ENCODE measurements around the gene KCTD3. TPM values are rescaled to one million over a fixed set of nuclear protein-coding genes. Genes with fewer than 3 reads are reported as not detected.

The KCTD3 gene
- total and polyA plus RNA-seq, 10 of the 15 experiments (the other 5 are each of a cell fraction or from before 2014, with no cell fraction given), result 3.6 to 19.8 (median 10.7) TPM

GRCh38 chr1:215608646-215609045 is 41.5 kb downstream of the KCTD3 start:
- no peaks in the 10 kb centered on the region for H3K9me3 ChIP-seq (replicated peaks; ENCODE audit: control insufficient read depth, insufficient read depth, low read length)
- H3K4me1 ChIP-seq (ENCODE audit: control insufficient read depth, insufficient read depth, low read length), result no peaks in the 10 kb centered on the region
- TF ChIP-seq, protein P1, sequence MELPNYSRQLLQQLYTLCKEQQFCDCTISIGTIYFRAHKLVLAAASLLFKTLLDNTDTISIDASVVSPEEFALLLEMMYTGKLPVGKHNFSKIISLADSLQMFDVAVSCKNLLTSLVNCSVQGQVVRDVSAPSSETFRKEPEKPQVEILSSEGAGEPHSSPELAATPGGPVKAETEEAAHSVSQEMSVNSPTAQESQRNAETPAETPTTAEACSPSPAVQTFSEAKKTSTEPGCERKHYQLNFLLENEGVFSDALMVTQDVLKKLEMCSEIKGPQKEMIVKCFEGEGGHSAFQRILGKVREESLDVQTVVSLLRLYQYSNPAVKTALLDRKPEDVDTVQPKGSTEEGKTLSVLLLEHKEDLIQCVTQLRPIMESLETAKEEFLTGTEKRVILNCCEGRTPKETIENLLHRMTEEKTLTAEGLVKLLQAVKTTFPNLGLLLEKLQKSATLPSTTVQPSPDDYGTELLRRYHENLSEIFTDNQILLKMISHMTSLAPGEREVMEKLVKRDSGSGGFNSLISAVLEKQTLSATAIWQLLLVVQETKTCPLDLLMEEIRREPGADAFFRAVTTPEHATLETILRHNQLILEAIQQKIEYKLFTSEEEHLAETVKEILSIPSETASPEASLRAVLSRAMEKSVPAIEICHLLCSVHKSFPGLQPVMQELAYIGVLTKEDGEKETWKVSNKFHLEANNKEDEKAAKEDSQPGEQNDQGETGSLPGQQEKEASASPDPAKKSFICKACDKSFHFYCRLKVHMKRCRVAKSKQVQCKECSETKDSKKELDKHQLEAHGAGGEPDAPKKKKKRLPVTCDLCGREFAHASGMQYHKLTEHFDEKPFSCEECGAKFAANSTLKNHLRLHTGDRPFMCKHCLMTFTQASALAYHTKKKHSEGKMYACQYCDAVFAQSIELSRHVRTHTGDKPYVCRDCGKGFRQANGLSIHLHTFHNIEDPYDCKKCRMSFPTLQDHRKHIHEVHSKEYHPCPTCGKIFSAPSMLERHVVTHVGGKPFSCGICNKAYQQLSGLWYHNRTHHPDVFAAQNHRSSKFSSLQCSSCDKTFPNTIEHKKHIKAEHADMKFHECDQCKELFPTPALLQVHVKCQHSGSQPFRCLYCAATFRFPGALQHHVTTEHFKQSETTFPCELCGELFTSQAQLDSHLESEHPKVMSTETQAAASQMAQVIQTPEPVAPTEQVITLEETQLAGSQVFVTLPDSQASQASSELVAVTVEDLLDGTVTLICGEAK (IDR thresholded peaks at IDR 0.05; ENCODE audit: borderline replicate concordance), result no peak
- TF ChIP-seq CHD4 (IDR thresholded peaks at IDR 0.05), result no peak
- TF ChIP-seq ZNF217 (IDR thresholded peaks at IDR 0.05), result no peak
- TF ChIP-seq ZBTB33 (IDR thresholded peaks at IDR 0.05), result no peak
- no peak for TF ChIP-seq SIN3A (IDR thresholded peaks at IDR 0.05; ENCODE audit: low read depth, low read length)
- no peak for TF ChIP-seq NFIC (IDR thresholded peaks at IDR 0.05; ENCODE audit: low read depth, low read length)
- no peak for TF ChIP-seq NKRF (conservative IDR thresholded peaks at IDR 0.05)
- no peak for TF ChIP-seq RBBP5 (conservative IDR thresholded peaks at IDR 0.05)
- TF ChIP-seq SMAD1 (IDR thresholded peaks at IDR 0.05; ENCODE audit: low read depth, partially characterized antibody), result no peak
- TF ChIP-seq TCF7 (IDR thresholded peaks at IDR 0.05; ENCODE audit: borderline replicate concordance), result no peak
- SMC1A ChIA-PET (ENCODE audit: uncharacterized antibody, unreplicated experiment), result interaction anchor here (1.1 to 5.0 kb wide), 3 partner anchors 35 to 85 kb away, joined by 4 to 17 read pairs (median 5); no protein-coding TSS in a partner anchor
- CTCF ChIA-PET, result interaction anchor here (1.1 to 1.6 kb wide), 4 partner anchors 16 to 41 kb away, joined by 3 to 5 read pairs (median 3); partner anchors contain the start of gene KCTD3
- BruUV-seq (replicated peaks), result no TSS peak
- no peaks in the 10 kb centered on the region for H4K20me1 ChIP-seq (ENCODE audit: control insufficient read depth, insufficient read depth)
- RAD21 ChIA-PET (ENCODE audit: unreplicated experiment), result interaction anchor here (1.4 kb wide), 1 partner anchor 84 kb away, joined by 3 read pairs; no protein-coding TSS in a partner anchor
- 85% methylated on average over 4 of the region's 4 CpGs for WGBS (ENCODE audit: insufficient coverage, insufficient replicate concordance, low lambda C conversion rate, missing lambda C conversion rate)
- in situ Hi-C loops (cut with MboI) (no loop called here), intact Hi-C loops (cut with micrococcal nuclease; ENCODE audit: unreplicated experiment) (no loop called here)
- no peak overlapping the region for H3K27ac ChIP-seq (ENCODE audit: control insufficient read depth, insufficient read depth)
- no peak overlapping the region for H2AFZ ChIP-seq (ENCODE audit: control insufficient read depth, low read depth, low read length)
- FAIRE-seq (no peak), ATAC-seq (no peak), DNase-seq (ENCODE audit: low read depth, low spot score) (no peak)
- no peaks in the 10 kb centered on the region for H3K27me3 ChIP-seq (replicated peaks in 1 of 2; ENCODE audit: control insufficient read depth in 2 of 2, insufficient read depth in 2 of 2, low read length in 1 of 2)
- H3K36me3 ChIP-seq (ENCODE audit: control insufficient read depth in 2 of 2, insufficient read depth in 2 of 2, low read length in 1 of 2), result peaks cover 0 to 5% of the 10 kb centered on the region in 2 experiments; a peak in 2 of 4 replicates
- no peak overlapping the region for H3K4me3 ChIP-seq
- no peaks in the 10 kb centered on the region for H3K79me2 ChIP-seq (ENCODE audit: control insufficient read depth, insufficient read depth, low read length)
- no peak overlapping the region for H3K9ac ChIP-seq (ENCODE audit: control insufficient read depth, insufficient read depth, low read length)
- POLR2A ChIA-PET, result no interaction called here
- no peak overlapping the region for H3K4me2 ChIP-seq (ENCODE audit: control insufficient read depth, insufficient read depth)
